Measurements from ENCODE around the gene SNX19.
A peak's percentile ranks its signal among the peaks of the same experiment; 100 is the strongest.
"Not testable (repeated sequence)": the region's sequence is repeated elsewhere in the genome, so short reads cannot be mapped to it uniquely, and the experiment has no call there.

SNX19 gene

DNA sequence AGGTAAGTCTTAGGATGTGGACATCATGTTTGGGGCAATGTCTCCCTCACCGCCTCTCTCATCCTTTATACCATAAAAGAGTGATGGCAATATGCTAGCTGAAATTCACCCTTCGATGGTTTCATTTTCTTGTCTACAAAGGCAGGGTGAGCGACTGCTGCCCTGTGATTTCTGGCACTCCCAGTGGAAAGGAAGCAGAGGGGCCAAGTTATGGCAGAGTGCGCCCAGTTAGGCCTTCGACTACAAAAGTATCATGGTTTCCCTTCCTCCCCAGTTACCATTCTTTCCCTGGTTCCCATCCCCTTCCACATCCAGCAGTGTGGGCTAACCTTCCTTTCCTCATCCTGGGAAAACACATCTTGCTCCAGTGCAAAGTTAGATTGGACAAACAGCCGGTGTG is 43.8 kb downstream of the SNX19 start:
- no peak for DNase-seq

DNA sequence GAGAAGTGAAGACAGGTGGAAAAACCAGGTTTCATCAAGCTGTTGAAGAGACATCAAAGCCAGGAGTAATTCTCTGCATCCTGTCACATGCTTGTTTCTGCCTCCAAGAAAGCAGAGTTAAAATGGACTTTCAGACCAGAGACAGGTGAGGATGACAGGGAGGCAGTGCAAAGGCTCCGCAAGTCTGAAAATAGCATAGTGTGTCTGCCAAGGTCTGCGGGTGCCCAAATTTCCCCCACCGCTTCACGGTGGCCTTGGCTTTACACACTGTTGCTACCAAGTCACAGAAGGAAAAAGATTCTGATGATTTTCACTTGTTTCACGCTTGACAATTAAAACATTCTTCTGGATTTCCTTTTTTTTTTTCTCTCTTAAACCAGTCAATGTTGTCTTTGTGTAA is 44.2 kb downstream of the SNX19 start:
- DNase-seq, result no peak

DNA sequence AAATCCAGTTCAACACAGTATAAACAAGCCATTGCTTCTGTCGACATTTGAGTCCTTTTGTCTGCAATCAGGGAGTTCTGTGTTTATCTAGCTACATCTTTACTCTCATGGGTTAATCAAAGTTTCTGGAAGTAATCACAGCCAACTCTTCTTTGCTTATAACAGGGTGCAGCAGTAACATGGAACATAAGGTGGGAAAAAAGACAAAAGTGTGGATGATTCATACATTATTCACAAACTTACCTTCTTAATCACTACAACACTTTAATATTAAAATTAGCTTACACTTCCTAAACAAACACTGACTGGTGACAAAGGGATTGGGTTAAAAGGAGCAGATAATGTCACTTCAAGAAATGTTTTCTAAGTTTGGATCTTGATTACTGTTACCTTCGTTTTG is 44.7 kb downstream of the SNX19 start:
- DNase-seq, result no peak

DNA sequence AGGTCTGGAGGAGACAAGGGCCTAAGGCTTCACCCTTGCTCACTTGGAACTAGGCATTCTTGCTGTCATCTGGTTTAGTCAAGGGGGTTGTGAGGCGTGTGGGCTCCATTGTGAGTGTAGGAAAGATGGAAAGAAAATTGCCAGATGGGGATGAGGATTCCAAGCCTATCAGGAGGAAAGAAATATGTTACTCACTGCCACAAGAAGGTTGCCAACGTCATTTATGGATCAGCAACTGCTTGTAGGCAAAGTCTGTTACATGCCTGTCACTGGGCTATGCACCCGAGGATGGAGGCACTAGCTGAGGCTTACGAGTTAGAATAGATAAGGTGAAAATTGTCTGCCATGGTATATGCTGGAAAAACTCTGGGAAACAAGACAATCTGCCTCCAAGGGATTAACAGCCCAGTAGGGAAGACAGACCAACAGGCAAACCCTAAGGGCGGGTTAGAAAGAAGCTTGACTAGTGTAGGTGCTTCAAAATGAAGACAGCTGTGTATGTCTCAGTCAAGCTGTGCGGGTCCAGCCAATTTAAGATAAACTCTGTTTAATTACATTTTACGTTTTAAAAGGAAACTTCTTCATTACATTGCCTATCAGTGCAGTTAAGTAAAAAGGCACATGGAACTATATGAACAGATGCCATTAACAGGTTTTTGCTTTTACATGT is 47.4 kb downstream of the SNX19 start:
- no peak for DNase-seq

DNA sequence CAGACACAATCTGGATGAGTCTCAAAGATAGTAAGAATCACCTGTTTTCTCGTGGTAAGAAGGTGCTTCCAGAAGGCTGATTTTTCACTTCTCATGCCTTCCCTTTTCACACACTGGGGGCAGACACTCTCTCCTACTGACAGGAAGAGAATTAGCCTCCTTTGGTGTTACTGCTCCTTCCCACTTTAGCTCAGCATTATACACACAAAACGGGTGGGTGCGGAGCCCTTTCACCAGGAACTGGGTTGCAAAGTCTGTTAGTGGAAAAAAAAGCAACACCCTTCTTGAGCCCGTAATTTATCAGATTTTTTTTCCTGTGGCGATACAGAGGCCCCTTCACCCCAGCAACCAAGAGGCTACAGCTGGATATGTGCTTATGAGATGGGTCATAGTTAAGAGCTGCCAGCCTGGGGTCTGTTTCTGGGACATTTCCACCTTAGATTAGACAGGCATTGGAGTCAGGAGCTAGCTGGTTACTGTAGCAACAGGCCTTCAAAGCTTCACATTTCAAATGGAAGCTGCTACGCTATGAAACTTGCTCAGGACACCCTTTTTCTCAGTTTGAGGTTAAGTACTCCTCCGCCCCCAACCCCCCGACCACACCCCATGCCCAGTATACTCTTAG is 48.1 kb downstream of the SNX19 start:
- no peak for DNase-seq

DNA sequence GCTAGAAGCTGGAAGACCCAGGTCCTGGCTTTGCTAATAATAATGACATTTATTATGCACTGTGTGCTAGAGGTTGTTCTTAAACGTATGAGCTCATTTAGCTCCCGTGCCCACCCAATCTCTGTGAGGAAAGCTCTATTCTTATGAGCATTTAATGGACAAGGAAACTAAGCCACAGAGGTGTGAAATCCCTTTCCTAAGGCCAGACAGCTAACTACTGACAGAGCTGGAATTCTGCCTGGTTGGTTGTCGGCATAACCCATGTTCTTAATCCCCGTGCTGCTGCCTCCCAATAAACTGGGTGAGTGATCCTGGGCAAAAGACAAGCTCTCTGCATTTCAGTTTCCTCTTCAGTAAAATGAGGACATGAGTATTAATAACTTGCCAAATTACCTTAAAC is 49.4 kb downstream of the SNX19 start:
- DNase-seq, result no peak

DNA sequence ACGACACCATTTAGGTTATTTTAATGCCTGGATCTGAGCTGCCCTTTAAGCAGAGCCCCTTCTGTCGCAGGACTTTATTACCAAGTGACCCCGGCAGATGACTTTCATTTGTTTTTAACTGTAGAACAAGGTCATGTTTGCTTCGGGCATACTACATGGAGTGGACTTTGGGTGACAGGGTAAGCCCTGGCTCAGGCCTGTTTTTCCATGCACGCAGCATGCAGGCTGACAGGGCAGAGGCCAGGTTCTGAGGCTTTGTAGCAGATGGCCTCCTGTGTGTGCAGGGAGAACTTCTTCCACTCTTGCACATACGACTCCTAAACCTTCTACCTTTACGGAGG is 50.5 kb downstream of the SNX19 start:
- DNase-seq, result no peak

DNA sequence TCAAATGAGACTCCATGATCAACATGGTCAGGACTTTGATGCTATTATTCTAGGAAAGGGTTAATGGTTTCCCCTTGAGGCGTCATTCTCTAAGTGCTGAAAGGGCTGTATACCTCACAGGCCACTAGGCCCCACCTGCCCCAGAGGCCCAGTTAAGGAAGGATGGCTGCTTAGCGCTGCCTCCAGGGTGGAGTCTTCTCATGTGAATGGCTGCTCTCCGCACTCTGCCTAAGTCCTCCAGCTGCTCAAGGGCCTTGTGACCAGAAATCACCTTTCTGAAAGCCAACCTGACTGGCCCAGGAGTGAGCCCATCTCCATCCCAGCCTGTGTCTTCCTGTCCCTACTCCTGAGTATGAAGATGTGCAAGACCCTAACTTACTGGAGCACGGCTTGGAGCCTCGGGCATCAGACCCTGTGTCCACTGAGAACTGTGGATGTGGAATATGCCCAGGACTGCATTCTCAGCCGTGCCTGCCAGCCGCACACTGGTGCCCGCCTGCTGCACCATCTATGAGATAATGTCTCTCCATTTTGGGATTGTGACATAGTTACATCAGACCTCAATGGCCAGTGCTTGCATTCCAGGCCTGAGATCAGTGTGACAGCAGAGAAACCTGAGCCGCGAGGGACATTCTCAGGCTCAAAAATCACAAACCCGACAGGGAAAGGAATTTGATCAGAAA is 51.0 kb downstream of the SNX19 start:
- no peak for DNase-seq

DNA sequence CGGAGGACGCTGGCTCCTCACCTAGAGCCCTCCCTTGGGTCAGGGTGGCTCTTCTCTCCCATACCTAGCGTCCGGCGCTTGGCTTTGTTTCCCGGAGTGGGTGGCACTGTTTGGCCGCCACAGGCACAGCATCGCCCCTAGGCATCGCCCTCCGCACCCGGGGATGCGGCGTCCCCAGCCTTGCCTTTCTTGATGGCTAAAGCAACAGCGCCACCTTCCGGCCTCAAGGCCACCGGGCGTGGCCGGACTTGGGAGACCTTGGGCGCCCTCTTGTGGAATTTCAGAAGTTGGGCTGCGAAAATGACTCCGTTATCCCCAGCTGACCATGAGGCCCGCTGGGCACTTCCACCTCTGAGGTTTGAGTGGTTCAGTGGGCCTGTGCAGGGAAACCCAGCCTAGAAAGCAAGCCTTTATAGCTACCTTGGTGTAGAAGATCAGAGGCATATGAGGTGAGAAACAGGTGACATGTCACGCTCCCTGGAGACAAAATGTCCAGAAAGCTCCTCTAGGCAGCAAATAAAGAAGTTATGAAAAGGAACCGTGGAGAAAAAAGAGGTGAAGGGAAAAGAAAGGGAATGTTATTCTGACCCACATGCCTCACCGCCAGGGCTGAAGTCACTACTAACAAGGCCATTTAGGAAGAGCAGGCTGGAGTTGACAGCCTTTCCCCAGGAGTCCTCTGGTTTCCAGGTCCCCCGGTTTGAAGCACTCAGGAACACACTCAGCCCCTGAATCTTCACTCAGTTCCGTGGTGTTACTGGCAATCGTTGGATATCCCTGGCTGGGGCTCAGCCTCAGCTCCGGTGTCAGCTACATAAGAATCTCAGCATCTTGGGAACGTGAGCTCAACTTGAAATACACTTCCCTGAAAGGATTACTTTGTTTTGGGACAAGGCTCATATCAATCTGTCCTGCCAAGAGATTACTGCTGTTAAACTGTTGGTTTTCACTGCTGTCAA is 54.1 kb downstream of the SNX19 start:
- DNase-seq, result peak; percentile 90

DNA sequence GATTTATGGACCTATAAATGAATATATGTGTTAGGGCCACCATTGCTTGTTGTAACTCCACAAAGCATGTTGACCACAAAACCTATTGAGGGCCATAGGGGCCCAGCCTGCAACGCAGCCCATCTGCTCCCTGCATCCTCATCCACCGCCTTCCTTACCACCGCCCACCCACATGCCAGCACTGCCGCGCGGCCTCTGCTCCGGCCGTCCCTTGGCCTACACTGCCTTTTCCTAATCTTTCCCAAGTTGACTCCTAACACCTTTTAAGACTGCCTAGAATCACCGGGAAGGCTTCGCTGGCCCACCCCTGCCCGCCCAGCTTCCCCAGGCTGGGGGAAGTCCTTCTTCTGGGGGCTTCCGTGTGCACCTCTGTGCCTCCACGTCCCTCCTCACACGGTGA is 55.0 kb downstream of the SNX19 start:
- DNase-seq, result no peak

DNA sequence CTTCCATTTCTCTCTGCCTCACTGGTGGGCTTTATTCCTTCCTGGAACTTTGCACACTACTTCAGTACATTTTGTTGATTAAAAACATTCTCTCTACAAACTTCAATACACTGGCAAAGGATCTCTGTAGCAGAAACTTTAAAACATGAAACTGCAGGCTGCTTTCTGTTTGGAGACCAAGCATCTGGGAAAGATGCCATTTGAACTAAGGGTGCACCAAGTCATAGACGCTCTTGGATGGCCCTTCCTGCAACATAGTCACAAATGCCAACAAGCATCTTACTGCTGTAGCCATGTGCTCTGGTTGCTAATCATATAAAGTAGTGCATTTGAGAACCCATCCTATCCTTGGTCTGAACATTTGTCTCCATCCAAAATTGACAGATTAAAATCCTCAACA is 56.4 kb downstream of the SNX19 start:
- no peak for DNase-seq

DNA sequence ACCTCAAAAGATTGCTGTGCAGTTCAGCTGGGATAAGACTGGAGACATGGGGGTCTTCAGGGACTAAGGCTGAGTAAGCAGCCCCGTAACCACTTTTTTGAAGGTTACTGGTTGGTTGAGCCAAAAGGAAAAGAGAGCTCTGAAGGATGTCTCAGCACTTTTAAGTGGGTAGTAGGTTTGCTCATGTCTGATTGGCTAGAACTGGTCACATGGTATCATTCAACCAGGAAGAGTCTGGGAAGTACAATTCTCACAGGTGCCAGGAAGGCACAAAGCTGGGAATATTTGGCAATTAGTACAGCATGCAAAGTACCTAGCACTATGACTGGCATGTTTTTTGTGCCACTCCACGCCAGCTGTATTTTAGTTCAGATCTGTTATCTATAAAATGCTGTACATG is 58.1 kb downstream of the SNX19 start:
- DNase-seq, result peak; percentile 22

DNA sequence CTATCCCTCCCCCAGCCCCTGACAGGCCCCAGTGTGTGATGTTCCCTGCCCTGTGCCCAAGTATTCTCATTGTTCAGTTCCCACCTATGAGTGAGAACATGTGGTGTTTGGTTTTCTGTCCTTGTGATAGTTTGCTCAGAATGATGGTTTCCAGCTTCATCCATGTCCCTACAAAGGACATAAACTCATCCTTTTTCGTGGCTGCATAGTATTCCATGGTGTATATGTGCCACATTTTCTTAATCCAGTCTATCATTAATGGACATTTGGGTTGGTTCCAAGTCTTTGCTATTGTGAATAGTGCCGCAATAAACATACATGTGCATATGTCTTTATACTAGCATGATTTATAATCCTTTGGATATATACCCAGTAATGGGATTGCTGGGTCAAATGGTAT is 60.6 kb downstream of the SNX19 start:
- DNase-seq, result not testable (repeated sequence)

DNA sequence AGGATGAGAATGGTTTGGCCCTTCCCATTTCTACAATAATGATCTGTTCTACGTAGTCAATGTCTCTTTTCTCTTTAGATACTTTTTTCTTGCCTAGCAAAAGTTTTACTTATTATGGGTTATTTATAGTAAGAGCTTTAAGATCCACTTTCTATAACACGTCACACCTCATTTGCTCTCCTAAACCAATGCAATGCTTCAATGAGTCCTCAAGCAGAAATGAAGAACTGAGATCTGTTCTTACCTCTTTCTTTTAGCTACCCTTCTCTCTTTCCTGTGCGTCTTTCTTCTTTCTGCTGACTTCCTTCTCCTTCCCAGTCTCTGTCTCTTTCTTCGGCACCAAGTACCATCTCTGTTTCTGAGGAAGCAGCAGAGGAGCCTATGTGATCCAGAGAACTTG is 61.8 kb downstream of the SNX19 start:
- DNase-seq, result no peak

DNA sequence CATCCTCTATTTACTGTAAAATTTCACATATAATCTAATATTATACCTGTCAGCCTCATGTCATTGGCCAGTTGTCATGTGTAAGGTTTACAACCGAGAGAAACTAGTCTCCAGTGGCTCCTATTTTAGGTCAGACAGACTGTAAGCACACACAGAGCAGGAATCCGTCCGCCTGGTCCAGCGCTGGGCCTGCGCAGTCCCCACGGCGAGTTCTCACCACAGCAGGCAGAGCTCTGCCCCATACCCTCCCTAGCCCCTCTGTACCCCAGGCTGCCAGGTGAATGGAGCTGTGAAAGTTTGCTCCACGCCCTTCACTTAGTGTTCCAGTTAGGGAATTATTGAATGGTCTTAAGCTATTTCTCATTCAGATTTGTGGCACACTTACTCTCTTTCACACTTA is 63.7 kb downstream of the SNX19 start:
- DNase-seq, result no peak

DNA sequence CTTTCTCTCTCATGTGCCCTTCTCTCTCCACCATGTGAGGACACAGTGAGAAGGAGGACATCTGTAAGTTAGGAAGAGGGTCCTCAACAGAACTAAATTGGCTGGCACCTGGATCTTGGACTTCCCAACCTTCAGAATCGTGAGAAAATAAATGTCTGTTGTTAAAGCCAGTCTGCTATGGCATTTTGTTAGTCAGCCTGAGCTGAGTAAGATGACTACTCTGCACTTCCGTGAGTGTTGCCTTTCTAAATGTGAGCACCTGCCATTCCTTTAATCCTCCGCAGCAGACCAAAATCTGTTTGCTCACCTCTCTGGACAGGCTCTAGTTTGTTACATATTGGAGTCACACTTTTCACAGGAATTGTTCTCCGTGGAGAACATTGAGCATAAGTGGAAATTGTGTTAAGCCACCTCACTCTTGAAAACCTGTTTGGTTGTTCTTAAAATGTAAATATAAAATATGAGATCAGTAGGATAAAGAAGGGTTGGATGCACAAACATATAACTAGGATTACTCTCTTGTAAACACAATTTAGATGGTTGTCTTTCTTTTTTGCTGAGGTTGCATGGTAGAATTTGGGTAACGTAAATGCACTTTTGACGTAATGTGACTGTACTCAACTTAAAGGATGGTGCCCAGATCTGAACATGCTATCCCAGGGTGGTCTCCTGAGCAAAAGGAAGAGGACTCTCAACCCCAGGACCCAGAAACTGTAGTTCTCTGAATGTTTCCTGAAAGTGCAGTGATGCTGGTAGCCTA is 65.9 kb downstream of the SNX19 start:
- DNase-seq, result no peak

DNA sequence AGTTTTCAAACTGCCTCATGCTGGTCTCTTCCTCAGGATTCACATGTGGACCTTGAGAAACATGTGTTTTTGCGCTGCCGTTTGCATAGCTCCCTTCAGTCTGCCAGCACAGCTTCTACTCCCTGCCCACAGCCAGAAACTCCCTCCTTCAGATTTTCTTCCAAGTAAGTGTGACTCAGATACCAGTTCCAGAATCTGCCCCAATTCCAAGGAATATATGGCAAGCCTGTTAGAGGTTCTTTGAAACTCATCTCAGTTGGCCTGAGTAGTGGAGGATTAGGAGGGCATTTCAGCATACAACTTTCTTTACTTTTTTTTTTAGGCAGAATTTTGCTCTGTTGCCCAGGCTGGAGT is 67.1 kb downstream of the SNX19 start:
- no peak for DNase-seq

DNA sequence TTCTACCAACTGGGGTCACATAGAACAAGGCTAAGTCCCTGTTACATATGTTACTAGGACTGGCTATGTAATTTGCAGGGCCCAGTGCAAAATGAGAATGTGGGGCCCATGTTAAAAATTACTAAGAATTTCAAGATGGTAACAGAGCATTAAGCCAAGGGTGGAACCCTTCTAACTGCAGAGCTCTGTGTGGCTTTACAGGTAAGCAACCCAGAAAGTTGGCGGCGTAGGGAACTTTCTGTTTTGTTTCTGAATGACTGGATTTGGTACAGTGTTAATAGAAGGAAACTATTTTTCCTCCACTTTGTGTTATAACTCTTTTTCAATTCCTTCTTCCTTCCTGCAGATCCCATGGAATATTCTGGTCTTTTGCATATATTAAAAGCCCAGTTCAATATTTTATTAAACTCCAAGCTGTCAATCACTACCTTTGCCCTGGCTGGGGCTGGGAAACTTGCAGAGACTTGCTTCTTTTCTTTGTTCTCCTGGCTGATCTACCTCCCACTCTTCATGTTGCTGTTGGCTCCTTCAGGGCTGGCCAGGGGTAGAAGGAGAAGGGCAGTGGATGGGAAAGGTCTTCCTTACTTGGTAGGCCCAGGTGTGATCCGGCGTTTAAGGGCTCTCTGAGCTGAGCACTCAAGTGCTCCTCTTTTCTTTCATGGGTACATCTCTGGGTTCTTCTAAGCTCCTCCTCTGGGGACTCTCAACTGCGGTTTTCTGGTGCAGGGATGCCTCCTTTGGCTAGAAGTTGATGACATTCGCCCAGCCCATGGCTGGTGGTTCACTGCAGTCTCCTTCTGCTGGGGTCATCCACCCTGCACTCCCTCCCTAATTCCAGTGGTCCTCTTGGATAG is 67.7 kb downstream of the SNX19 start:
- DNase-seq, result no peak

DNA sequence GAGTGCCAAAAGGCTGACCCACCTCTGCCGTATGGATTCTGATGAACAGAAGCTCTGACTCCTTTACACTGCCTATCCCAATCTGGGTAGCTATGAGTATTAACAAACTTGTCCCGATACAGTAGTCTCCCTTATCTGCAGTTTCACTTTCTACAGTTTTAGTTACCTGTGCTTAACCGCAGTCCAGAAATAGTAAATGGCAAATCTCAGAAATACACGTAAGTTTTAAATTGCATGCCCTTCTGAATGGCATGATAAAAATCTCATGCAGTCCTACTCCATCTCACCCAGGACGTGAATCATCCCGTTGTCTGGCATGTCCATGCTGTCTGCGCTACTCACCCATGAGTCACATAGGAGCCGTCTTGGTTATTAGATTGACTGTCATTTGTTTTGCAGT is 68.8 kb downstream of the SNX19 start:
- no peak for DNase-seq

DNA sequence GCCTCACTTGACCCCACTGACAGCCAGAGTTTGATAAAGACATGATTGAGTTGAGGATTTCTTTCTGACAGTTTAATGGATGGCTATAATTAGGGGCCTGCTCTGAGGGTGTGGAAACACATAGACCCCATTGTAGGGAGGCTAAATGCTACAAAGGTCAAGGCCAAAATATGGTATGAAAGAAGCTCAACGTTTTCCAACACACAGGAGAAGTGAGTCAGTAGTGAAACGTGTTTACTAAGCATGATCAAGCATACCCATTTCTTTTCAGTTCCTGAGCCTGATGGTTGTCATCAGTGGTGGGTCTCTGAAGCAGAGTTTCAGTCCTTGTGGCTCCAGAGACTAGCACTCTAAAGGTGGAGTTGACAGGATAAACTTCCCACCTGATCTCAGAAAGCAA is 69.7 kb downstream of the SNX19 start:
- DNase-seq, result no peak

DNA sequence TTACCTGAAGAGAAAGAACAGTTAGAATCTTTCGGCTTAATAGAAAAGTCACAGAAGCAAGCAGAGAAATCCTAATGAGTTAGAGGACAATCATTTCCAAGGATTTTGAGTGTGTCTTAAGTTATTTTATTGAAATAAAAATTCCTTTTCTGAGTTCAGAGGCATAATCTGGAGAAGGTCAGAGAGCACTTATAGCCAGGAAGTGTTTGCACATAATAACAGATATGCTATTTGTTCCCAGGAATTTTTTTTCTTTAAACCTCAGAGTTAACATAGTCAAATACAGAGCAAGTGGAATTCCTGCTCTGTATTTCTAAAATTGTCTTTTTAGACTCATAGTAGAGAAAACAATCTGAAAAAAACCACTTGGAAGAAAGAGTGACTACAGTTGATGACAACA is 74.3 kb downstream of the SNX19 start:
- no peak for DNase-seq

DNA sequence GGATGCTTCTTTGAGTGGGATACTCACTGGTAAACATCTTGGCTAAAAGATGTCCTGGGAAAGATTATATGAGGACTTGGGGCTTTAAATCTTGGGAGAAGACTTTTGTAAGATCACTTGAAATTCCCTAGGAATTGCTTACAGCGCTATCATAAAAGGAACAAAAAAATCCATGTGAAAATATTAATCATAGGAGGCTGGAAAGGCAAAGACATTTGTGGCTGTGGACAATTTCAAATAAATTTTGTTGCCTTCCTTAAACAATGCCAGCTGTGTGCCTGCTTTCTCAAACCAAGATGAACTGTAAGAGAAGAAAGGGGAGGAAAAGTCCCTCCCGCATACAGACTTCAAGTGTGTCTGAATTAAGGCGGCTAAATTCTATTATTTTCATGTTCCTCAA is 75.6 kb downstream of the SNX19 start:
- DNase-seq, result no peak
